SK-N-SH treated with all-trans-retinoic acid at 6 μM for 48 hours (cell line): ENCODE measurements around the gene JPH3.

ENCODE experiments used
- ATAC-seq: fragments of 200-7000 bp; cut with Tn5 transposase; 3 replicates; pipeline ENCODE4 v1.9.1; 2020; ENCODE audit warnings: mild to moderate bottlenecking, moderate library complexity
- ARNTL ChIP-seq: fragments of 450-650 bp; formaldehyde crosslinking; IDR thresholded peaks from 2 replicates; pipeline ENCODE4 v1.5.0; 2020; ENCODE audit warnings: low read depth, mild to moderate bottlenecking, moderate library complexity, borderline replicate concordance
- BACH2 ChIP-seq: fragments of 250-450 bp; sonication (Bioruptor Pico); IDR thresholded peaks from 2 replicates; pipeline ENCODE4 v1.9.0; 2021; ENCODE audit warnings: mild to moderate bottlenecking, borderline replicate concordance
- CSDC2 ChIP-seq: fragments of 250-450 bp; sonication (Bioruptor Pico); IDR thresholded peaks from 2 replicates; pipeline ENCODE4 v1.5.0; 2020; ENCODE audit warnings: mild to moderate bottlenecking, moderate library complexity
- ESRRG ChIP-seq: fragments of 250-450 bp; sonication (Bioruptor Pico); IDR thresholded peaks from 2 replicates; pipeline ENCODE4 v1.6.1; 2021; ENCODE audit warnings: mild to moderate bottlenecking
- GLIS3 ChIP-seq: fragments of 250-450 bp; sonication (Bioruptor Pico); IDR thresholded peaks from 2 replicates; pipeline ENCODE4 v1.5.0; 2020; ENCODE audit warnings: mild to moderate bottlenecking, moderate library complexity
- ISL1 ChIP-seq: fragments of 250-450 bp; sonication (Bioruptor Pico); IDR thresholded peaks from 2 replicates; pipeline ENCODE4 v2.1.2; 2022; ENCODE audit warnings: mild to moderate bottlenecking, moderate library complexity
- OSR1 ChIP-seq: fragments of 250-450 bp; sonication (Bioruptor Pico); IDR thresholded peaks from 2 replicates; pipeline ENCODE4 v1.8.0; 2022; ENCODE audit warnings: moderate library complexity, mild to moderate bottlenecking, inconsistent platforms
- PPARA ChIP-seq: fragments of 250-450 bp; sonication (Bioruptor Pico); IDR thresholded peaks from 2 replicates; pipeline ENCODE4 v1.5.0; 2020; ENCODE audit warnings: mild to moderate bottlenecking, borderline replicate concordance
- RARB ChIP-seq: fragments of 250-450 bp; sonication (Bioruptor Pico); IDR thresholded peaks from 2 replicates; pipeline ENCODE4 v1.8.0; 2021; ENCODE audit warnings: mild to moderate bottlenecking, moderate library complexity
- SNAI2 ChIP-seq: fragments of 250-450 bp; sonication (Bioruptor Pico); IDR thresholded peaks from 2 replicates; pipeline ENCODE4 v1.5.0; 2020; ENCODE audit warnings: mild to moderate bottlenecking, moderate library complexity
- TOX ChIP-seq: fragments of 250-450 bp; sonication (Bioruptor Pico); IDR thresholded peaks from 2 replicates; pipeline ENCODE4 v1.8.0; 2021; ENCODE audit warnings: mild to moderate bottlenecking, moderate library complexity, borderline replicate concordance
- ZC3H10 ChIP-seq: fragments of 250-450 bp; sonication (Bioruptor Pico); IDR thresholded peaks from 2 replicates; pipeline ENCODE4 v1.5.1; 2021; ENCODE audit warnings: mild to moderate bottlenecking, moderate library complexity
- ZFP3 ChIP-seq: fragments of 250-450 bp; sonication (Bioruptor Pico); IDR thresholded peaks from 2 replicates; pipeline ENCODE4 v1.5.0; 2020; ENCODE audit warnings: mild to moderate bottlenecking, moderate library complexity
- ZFP30 ChIP-seq: fragments of 450-650 bp; formaldehyde crosslinking; IDR thresholded peaks from 2 replicates; pipeline ENCODE4 v1.5.0; 2022; ENCODE audit warnings: mild to moderate bottlenecking, moderate library complexity
- ZNF565 ChIP-seq: fragments of 450-650 bp; formaldehyde crosslinking; conservative IDR thresholded peaks from 2 replicates; pipeline ENCODE4 v1.5.0; 2020; ENCODE audit warnings: low read depth, mild to moderate bottlenecking, moderate library complexity
- ZNF70 ChIP-seq: fragments of 450-650 bp; formaldehyde crosslinking; IDR thresholded peaks from 2 replicates; pipeline ENCODE4 v1.5.0; 2020; ENCODE audit warnings: mild to moderate bottlenecking, moderate library complexity
- ZNF8 ChIP-seq: fragments of 450-650 bp; formaldehyde crosslinking; IDR thresholded peaks from 2 replicates; pipeline ENCODE4 v1.5.0; 2020; ENCODE audit warnings: mild to moderate bottlenecking, moderate library complexity
- TF ChIP-seq, protein P1 (sequence below): fragments of 250-450 bp; sonication (Bioruptor Pico); IDR thresholded peaks from 2 replicates; pipeline ENCODE4 v1.5.1; 2021; ENCODE audit warnings: mild to moderate bottlenecking, moderate library complexity
- TF ChIP-seq, protein P2 (sequence below): fragments of 250-450 bp; sonication (Bioruptor Pico); IDR thresholded peaks from 2 replicates; pipeline ENCODE4 v1.5.0; 2020; ENCODE audit warnings: mild to moderate bottlenecking, moderate library complexity
- TF ChIP-seq, protein P3 (sequence below): fragments of 250-450 bp; sonication (Bioruptor Pico); IDR thresholded peaks from 2 replicates; pipeline ENCODE4 v1.8.0; 2020; ENCODE audit warnings: mild to moderate bottlenecking, moderate library complexity, borderline replicate concordance
- TF ChIP-seq, protein P4 (sequence below): fragments of 250-450 bp; sonication (Bioruptor Pico); IDR thresholded peaks from 2 replicates; pipeline ENCODE4 v1.5.1; 2020; ENCODE audit warnings: low read depth, mild to moderate bottlenecking, moderate library complexity

Gene JPH3

DNA sequence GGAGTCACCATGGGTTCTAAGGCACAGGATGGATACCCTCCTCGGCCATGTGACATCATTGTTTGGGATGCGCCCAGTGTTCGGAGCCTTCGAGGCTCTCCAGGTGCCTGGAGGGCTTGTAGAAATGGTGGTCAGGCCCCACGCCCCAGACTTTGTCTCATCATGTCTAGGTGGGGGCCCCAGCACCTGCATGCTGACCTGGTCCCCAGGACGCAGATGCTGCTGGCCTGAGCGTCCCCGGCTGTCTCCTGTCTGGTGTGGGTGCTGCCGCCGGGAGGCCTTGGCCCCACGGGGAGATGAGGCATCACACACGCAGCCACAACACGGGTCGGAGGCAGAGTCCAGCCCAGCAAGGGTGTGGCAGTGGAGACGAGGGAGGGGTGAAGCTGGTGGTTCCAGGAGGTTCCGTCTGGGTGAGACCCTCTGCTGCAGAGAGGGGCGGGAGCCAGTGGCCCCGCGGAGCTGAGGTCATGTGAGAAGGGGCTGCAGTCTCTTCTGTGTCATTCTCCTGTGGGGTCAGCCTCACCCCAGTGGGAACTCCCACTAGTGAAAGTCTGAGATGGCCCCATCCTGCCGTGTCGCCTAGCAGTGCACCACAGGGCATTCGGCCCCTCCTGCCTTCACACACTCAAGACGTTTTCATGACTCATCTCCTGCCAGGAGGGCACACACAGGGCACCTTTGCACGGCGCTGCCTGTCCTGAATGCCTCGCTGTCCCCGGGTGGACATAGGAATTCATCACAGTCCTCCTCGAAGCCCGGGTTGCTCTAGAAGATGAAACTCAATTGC lies 46.6 kb downstream of the JPH3 start:
- ATAC-seq, result no peak
- TF ChIP-seq ESRRG, result no peak
- no peak for TF ChIP-seq BACH2 (CRISPR knock-in tag)
- TF ChIP-seq, protein P1, sequence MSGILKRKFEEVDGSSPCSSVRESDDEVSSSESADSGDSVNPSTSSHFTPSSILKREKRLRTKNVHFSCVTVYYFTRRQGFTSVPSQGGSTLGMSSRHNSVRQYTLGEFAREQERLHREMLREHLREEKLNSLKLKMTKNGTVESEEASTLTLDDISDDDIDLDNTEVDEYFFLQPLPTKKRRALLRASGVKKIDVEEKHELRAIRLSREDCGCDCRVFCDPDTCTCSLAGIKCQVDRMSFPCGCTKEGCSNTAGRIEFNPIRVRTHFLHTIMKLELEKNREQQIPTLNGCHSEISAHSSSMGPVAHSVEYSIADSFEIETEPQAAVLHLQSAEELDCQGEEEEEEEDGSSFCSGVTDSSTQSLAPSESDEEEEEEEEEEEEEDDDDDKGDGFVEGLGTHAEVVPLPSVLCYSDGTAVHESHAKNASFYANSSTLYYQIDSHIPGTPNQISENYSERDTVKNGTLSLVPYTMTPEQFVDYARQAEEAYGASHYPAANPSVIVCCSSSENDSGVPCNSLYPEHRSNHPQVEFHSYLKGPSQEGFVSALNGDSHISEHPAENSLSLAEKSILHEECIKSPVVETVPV (CRISPR knock-in tag), result no peak
- no peak for TF ChIP-seq ZNF8 (CRISPR knock-in tag)
- no peak for TF ChIP-seq OSR1 (CRISPR knock-in tag)
- TF ChIP-seq CSDC2 (CRISPR knock-in tag), result no peak
- TF ChIP-seq ISL1 (CRISPR knock-in tag), result no peak

DNA sequence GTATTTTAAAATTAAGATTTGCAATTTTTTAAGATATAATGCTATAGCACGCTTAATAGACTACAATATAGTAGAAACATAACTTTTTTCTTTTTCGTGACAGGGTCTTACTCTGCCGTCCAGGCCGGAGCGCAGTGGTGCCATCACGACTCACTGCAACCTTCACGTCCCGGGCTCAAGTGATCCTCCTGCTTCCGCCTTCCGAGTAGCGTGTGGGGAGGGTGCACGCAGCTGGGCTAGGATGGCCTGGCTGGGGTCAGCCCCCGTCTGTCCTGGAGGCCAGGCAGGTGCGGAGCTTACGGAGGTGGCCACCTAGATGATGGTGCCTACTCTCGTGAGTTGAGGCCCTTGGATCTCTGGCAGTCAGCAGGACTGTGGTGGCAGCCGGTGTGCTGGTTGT lies 50.1 kb downstream of the JPH3 start:
- TF ChIP-seq OSR1 (CRISPR knock-in tag), result no peak
- no peak for TF ChIP-seq ARNTL (CRISPR knock-in tag)
- no peak for TF ChIP-seq ZFP3 (CRISPR knock-in tag)
- no peak for TF ChIP-seq BACH2 (CRISPR knock-in tag)
- TF ChIP-seq, protein P2, sequence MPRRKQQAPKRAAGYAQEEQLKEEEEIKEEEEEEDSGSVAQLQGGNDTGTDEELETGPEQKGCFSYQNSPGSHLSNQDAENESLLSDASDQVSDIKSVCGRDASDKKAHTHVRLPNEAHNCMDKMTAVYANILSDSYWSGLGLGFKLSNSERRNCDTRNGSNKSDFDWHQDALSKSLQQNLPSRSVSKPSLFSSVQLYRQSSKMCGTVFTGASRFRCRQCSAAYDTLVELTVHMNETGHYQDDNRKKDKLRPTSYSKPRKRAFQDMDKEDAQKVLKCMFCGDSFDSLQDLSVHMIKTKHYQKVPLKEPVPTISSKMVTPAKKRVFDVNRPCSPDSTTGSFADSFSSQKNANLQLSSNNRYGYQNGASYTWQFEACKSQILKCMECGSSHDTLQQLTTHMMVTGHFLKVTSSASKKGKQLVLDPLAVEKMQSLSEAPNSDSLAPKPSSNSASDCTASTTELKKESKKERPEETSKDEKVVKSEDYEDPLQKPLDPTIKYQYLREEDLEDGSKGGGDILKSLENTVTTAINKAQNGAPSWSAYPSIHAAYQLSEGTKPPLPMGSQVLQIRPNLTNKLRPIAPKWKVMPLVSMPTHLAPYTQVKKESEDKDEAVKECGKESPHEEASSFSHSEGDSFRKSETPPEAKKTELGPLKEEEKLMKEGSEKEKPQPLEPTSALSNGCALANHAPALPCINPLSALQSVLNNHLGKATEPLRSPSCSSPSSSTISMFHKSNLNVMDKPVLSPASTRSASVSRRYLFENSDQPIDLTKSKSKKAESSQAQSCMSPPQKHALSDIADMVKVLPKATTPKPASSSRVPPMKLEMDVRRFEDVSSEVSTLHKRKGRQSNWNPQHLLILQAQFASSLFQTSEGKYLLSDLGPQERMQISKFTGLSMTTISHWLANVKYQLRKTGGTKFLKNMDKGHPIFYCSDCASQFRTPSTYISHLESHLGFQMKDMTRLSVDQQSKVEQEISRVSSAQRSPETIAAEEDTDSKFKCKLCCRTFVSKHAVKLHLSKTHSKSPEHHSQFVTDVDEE (CRISPR knock-in tag), result no peak
- TF ChIP-seq SNAI2, result no peak
- no peak for TF ChIP-seq ZNF565 (CRISPR knock-in tag)
- no peak for ATAC-seq

DNA sequence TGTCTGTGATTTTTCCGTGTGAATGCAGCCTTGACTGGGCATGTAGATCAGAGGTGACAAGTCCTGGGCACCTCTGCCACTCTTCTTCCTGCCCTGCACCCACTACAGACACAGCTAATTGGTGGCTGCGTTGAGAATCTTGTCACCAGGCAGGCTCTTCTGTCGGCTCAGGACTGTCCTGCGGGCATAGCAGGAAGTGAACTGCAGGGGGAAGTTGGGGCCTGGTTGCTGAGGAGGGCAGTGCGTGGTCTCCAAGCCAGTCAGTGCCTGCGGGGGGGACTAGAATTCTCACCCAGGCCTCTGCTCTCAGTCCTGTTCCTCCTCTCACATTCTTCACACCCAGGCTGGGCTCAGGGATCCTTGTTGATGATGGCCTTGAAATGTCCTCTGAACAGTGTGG lies 50.5 kb downstream of the JPH3 start:
- TF ChIP-seq, protein P3, sequence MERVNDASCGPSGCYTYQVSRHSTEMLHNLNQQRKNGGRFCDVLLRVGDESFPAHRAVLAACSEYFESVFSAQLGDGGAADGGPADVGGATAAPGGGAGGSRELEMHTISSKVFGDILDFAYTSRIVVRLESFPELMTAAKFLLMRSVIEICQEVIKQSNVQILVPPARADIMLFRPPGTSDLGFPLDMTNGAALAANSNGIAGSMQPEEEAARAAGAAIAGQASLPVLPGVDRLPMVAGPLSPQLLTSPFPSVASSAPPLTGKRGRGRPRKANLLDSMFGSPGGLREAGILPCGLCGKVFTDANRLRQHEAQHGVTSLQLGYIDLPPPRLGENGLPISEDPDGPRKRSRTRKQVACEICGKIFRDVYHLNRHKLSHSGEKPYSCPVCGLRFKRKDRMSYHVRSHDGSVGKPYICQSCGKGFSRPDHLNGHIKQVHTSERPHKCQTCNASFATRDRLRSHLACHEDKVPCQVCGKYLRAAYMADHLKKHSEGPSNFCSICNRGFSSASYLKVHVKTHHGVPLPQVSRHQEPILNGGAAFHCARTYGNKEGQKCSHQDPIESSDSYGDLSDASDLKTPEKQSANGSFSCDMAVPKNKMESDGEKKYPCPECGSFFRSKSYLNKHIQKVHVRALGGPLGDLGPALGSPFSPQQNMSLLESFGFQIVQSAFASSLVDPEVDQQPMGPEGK, result no peak
- TF ChIP-seq RARB (no peak), ZNF8 (CRISPR knock-in tag) (no peak), BACH2 (CRISPR knock-in tag) (no peak), ZFP30 (CRISPR knock-in tag) (no peak), OSR1 (CRISPR knock-in tag) (no peak), ZFP3 (CRISPR knock-in tag) (no peak), PPARA (CRISPR knock-in tag) (no peak), ZNF565 (CRISPR knock-in tag) (no peak)

DNA sequence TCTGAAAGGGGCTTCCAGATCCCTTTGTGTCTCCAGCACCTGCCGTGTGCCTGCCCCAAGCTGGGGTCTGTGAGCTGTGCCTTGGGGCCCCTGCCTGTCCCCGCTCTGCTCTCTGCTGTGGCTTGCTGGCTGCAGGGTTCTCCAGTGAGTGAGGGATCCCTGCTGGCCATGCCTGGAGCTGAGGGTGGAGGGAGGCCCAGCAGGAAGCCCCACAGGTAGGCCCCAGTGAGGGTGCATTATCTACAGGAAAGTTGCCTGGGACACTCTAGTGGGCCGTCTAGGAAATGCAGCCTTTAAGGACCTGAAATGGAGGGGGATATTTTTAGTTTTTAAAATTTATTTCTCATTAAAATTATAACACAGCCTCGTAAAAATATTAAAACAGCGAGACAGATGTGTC lies 50.9 kb downstream of the JPH3 start:
- peak; percentile 64 for ATAC-seq
- no peak for TF ChIP-seq GLIS3 (CRISPR knock-in tag)
- TF ChIP-seq TOX, result no peak
- no peak for TF ChIP-seq ESRRG
- TF ChIP-seq ZNF565 (CRISPR knock-in tag), result no peak
- TF ChIP-seq ZNF8 (CRISPR knock-in tag), result no peak
- no peak for TF ChIP-seq OSR1 (CRISPR knock-in tag)
- no peak for TF ChIP-seq ZFP3 (CRISPR knock-in tag)
- TF ChIP-seq, protein P3, result no peak
- no peak for TF ChIP-seq ZNF70
- no peak for TF ChIP-seq PPARA (CRISPR knock-in tag)
- no peak for TF ChIP-seq BACH2 (CRISPR knock-in tag)
- TF ChIP-seq ZC3H10, result no peak
- TF ChIP-seq, protein P4, sequence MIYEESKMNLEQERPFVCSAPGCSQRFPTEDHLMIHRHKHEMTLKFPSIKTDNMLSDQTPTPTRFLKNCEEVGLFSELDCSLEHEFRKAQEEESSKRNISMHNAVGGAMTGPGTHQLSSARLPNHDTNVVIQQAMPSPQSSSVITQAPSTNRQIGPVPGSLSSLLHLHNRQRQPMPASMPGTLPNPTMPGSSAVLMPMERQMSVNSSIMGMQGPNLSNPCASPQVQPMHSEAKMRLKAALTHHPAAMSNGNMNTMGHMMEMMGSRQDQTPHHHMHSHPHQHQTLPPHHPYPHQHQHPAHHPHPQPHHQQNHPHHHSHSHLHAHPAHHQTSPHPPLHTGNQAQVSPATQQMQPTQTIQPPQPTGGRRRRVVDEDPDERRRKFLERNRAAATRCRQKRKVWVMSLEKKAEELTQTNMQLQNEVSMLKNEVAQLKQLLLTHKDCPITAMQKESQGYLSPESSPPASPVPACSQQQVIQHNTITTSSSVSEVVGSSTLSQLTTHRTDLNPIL (CRISPR knock-in tag), result no peak
- TF ChIP-seq ARNTL (CRISPR knock-in tag), result no peak

More for the DNA sequence above, 50.5 kb downstream of the JPH3 start:
- ATAC-seq, result no peak
